ENCODE measurements around the gene GCN1. TPM values are rescaled to one million over a fixed set of nuclear protein-coding genes. Genes with fewer than 3 reads are reported as not detected.

Gene GCN1
- total RNA-seq, 1 experiment from 2014 or later: 117 TPM

GRCh38 chr12:120138366-120138765 lies 56.1 kb downstream of the GCN1 start:
- H3K4me3 Mint-ChIP-seq (ENCODE audit: unreplicated experiment): no peak overlapping the region
- H3K36me3 Mint-ChIP-seq (ENCODE audit: insufficient read depth, unreplicated experiment): peaks cover 94% of the 10 kb centered on the region
- CTCF ChIA-PET: interaction anchor here (0.6 kb wide), 1 partner anchor 171 kb away, joined by 3 read pairs; no protein-coding TSS in a partner anchor
- no peaks in the 10 kb centered on the region for H3K4me1 Mint-ChIP-seq (ENCODE audit: insufficient read depth, unreplicated experiment)
- BruUV-seq (replicated peaks): no TSS peak
- no peak overlapping the region for H3K27ac Mint-ChIP-seq (ENCODE audit: low read depth, unreplicated experiment)
- POLR2A ChIA-PET: interaction anchor here (1.3 kb wide), 1 partner anchor 16 kb away, joined by 8 read pairs; no protein-coding TSS in a partner anchor
- no peaks in the 10 kb centered on the region for H3K9me3 Mint-ChIP-seq (ENCODE audit: unreplicated experiment)
- no peak for DNase-seq (ENCODE audit: unreplicated experiment)
- no peak for TF ChIP-seq CTCF (IDR thresholded peaks at IDR 0.05; ENCODE audit: unreplicated experiment)
- H3K27me3 Mint-ChIP-seq (ENCODE audit: insufficient read depth, unreplicated experiment): no peaks in the 10 kb centered on the region
- intact Hi-C loops (cut with micrococcal nuclease): no loop called here

GRCh38 chr12:120137833-120138232 lies 56.7 kb downstream of the GCN1 start:
- ChIA-PET CTCF (no interaction called here), POLR2A (no interaction called here)
- TF ChIP-seq CTCF (IDR thresholded peaks at IDR 0.05; ENCODE audit: unreplicated experiment): no peak
- Mint-ChIP-seq H3K4me1 (ENCODE audit: insufficient read depth, unreplicated experiment) (no peaks in the 10 kb centered on the region), H3K9me3 (ENCODE audit: unreplicated experiment) (no peaks in the 10 kb centered on the region), H3K27ac (ENCODE audit: low read depth, unreplicated experiment) (no peak overlapping the region), H3K27me3 (ENCODE audit: insufficient read depth, unreplicated experiment) (no peaks in the 10 kb centered on the region), H3K36me3 (ENCODE audit: insufficient read depth, unreplicated experiment) (peaks cover 94% of the 10 kb centered on the region), H3K4me3 (ENCODE audit: unreplicated experiment) (no peak overlapping the region)
- intact Hi-C loops (cut with micrococcal nuclease): no loop called here
- no peak for DNase-seq (ENCODE audit: unreplicated experiment)
- TSS peak; percentile 14 for BruUV-seq (replicated peaks)

DNA sequence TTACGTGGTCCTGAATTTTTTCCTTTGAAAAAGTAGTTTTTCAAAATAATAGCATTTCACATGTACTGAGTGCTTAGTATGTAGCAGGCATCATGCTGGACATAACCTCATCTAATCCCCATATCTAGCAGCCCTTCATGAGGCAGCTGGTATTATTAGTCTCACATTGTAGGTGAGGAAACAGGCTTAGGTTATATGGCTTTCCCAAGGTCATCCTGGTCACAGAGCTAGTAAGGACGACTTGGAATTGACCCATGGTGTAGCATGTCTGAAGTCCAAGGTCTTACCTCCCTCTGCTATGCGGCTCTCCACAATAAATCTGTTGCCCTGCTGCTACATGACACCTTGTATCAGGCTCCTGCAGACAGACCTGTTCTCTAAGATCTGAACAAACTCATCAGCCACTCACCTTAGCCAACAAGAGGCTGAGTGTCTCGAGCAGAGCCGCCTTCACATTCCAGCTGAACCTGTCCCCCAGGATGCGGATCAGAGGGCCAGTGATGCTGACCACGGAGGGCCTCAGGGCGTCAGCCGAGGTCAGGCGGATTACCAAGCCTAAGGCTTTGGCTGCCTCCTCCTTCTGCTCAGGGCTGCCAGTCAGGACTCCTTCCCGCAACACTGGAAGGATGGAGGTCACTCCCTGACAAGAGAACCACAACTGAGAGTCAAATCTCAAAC lies 58.3 kb downstream of the GCN1 start:
- no peak for TF ChIP-seq CTCF (IDR thresholded peaks at IDR 0.05; ENCODE audit: unreplicated experiment)
- Mint-ChIP-seq H3K27me3 (ENCODE audit: insufficient read depth, unreplicated experiment) (no peaks in the 10 kb centered on the region), H3K36me3 (ENCODE audit: insufficient read depth, unreplicated experiment) (peaks cover 86% of the 10 kb centered on the region), H3K4me1 (ENCODE audit: insufficient read depth, unreplicated experiment) (no peaks in the 10 kb centered on the region), H3K9me3 (ENCODE audit: unreplicated experiment) (no peaks in the 10 kb centered on the region), H3K27ac (ENCODE audit: low read depth, unreplicated experiment) (no peak overlapping the region), H3K4me3 (ENCODE audit: unreplicated experiment) (no peak overlapping the region)
- no peak for DNase-seq (ENCODE audit: unreplicated experiment)
- ChIA-PET POLR2A (interaction anchor here (1.2 kb wide), 1 partner anchor 35 kb away, joined by 3 read pairs; no protein-coding TSS in a partner anchor), CTCF (no interaction called here)
- intact Hi-C loops (cut with micrococcal nuclease): no loop called here
- BruUV-seq (replicated peaks): no TSS peak

DNA sequence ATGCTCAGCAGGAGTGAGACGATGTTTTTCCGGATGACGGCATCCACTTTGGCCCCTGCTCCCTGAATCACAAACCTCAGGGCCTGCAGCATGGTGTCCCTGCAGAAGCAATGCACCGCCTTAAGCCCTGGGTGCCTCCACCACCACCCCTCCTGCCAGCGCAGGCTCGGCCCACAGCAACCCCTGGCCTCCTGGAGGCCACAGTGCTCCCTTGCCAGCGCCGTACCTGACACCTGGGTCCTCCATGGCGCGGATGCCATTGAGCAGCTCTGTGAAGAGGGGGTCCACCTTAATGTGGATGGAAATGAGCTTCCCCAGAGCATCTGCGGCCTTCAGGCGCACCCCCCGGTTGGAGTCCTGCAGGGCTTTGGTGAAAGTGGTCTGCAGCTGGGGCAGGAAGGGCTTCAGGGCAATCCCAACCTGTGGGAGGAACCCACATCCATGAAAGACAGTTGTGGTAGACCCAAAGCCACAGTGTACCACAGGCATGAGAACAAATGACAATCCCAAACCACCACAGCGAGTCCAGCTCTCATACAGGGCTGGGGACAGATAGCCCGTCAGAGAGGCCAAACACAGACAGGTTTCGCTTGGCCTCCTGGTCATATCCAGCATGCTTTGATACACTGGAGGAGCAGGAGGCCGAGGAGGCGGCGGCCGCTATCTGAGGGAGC lies 60.1 kb downstream of the GCN1 start:
- no peak for DNase-seq (ENCODE audit: unreplicated experiment)
- Mint-ChIP-seq H3K27me3 (ENCODE audit: insufficient read depth, unreplicated experiment) (no peaks in the 10 kb centered on the region), H3K4me1 (ENCODE audit: insufficient read depth, unreplicated experiment) (no peaks in the 10 kb centered on the region), H3K9me3 (ENCODE audit: unreplicated experiment) (no peaks in the 10 kb centered on the region), H3K36me3 (ENCODE audit: insufficient read depth, unreplicated experiment) (peaks cover 84% of the 10 kb centered on the region), H3K27ac (ENCODE audit: low read depth, unreplicated experiment) (no peak overlapping the region), H3K4me3 (ENCODE audit: unreplicated experiment) (no peak overlapping the region)
- POLR2A ChIA-PET: interaction anchor here (0.6 to 3.2 kb wide), 3 partner anchors 17 to 67 kb away, joined by 3 to 7 read pairs (median 4); partner anchors contain the start of gene RPLP0
- CTCF ChIA-PET: no interaction called here
- no TSS peak for BruUV-seq (replicated peaks)
- intact Hi-C loops (cut with micrococcal nuclease): no loop called here
- no peak for TF ChIP-seq CTCF (IDR thresholded peaks at IDR 0.05; ENCODE audit: unreplicated experiment)
